ENCODE data around the gene XYLT1.

XYLT1 gene

GRCh38 chr16:17324451-17324850 is 146.3 kb downstream of the XYLT1 start:
- TF ChIP-seq, protein P1, sequence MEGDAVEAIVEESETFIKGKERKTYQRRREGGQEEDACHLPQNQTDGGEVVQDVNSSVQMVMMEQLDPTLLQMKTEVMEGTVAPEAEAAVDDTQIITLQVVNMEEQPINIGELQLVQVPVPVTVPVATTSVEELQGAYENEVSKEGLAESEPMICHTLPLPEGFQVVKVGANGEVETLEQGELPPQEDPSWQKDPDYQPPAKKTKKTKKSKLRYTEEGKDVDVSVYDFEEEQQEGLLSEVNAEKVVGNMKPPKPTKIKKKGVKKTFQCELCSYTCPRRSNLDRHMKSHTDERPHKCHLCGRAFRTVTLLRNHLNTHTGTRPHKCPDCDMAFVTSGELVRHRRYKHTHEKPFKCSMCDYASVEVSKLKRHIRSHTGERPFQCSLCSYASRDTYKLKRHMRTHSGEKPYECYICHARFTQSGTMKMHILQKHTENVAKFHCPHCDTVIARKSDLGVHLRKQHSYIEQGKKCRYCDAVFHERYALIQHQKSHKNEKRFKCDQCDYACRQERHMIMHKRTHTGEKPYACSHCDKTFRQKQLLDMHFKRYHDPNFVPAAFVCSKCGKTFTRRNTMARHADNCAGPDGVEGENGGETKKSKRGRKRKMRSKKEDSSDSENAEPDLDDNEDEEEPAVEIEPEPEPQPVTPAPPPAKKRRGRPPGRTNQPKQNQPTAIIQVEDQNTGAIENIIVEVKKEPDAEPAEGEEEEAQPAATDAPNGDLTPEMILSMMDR (conservative IDR thresholded peaks at IDR 0.05; ENCODE audit: low read length) = no peak
- DNase-seq (ENCODE audit: low read depth) = no peak
- no peak overlapping the region for H3K4me3 ChIP-seq (ENCODE audit: low read length)

DNA sequence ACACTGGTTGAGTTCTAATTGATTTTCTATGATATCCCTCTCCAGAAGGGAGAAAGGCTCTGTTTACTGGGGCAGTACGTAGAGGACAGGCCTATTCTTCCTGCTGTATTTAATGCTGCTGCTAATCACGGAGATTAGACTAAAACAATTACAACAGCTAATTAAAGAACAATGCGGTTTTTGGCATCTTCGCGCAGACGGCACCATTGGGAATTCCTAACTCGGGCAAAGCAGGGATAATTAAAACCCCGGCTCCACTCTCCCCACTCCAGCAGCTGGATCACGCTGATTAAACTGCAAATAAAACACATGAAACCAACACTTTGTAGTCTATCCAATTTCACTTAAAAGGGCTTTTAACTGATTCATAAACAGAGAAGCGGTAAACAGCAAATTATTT is 147.6 kb downstream of the XYLT1 start:
- H3K4me3 ChIP-seq (ENCODE audit: low read length) = no peak overlapping the region
- no peak for DNase-seq (ENCODE audit: low read depth)
- TF ChIP-seq, protein P1 (conservative IDR thresholded peaks at IDR 0.05; ENCODE audit: low read length) = no peak

DNA sequence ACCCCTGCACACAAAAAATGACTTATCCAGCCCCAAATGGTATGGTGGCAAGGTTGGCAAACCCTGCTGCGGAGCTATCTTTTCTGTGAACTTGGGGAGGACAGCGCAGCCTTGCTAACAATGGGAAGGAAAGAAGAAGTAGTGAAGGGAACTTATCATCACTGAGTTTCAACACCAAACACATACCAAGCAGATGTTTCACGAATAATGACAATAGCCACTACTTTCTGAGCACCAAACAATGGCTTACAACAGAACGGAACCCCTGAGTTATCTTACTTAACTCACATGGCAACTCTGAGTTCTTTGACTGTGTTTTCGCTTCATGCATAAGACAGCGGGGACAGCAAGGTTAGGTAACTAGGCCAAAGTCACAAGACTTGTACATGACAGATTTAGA is 148.9 kb downstream of the XYLT1 start:
- H3K4me3 ChIP-seq (ENCODE audit: low read length) = no peak overlapping the region
- DNase-seq (ENCODE audit: low read depth) = no peak
- TF ChIP-seq, protein P1 (conservative IDR thresholded peaks at IDR 0.05; ENCODE audit: low read length) = no peak

GRCh38 chr16:17320009-17320408 is 150.8 kb downstream of the XYLT1 start:
- no peak for DNase-seq (ENCODE audit: low read depth)
- H3K4me3 ChIP-seq (ENCODE audit: low read length) = no peak overlapping the region

DNA sequence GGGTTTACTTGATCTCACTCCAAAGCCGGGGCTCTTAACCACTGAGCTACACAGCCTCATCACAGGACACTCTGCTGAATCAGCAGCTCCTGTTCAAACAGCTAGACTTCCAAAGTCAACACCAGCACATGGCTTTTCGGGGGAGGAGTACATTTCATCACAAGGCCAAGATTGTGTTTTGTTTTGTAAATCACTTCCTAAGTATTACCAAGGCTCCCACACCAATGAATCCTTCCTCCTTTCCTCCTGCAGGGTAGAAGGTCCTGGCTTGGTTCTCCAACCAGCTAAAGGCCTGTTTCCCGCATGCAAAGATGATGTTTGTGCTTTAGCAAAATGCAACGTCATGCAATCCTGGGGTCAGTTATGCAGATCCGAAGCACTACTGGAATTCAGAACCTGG is 152.5 kb downstream of the XYLT1 start:
- no peak overlapping the region for H3K4me3 ChIP-seq (ENCODE audit: low read length)
- TF ChIP-seq, protein P1 (conservative IDR thresholded peaks at IDR 0.05; ENCODE audit: low read length) = 0 out of 2 replicates have a peak, but pooled peaks have one; percentile 2
- peak; percentile 82 for DNase-seq (ENCODE audit: low read depth)

More at GRCh38 chr16:17320009-17320408, 150.8 kb downstream of the XYLT1 start:
- TF ChIP-seq, protein P1 (conservative IDR thresholded peaks at IDR 0.05; ENCODE audit: low read length) = no peak

DNA sequence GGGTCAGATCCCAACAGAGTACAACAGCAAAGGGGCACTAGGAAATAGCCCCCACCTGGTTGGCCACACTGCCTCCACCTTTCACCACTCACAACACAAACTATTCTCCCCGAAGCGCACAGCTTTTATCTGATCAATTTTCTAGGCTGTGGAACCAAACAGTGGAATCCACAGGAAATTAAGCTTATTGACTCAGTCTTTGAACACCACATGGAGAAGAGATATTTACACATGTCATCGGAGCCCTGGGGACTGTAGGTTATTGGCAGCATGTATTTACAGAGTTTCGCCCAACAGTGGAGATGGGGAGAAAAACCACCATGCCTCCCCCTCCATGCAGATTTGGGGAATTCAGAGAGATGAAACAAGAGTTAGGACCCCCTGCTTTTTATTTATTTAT is 154.8 kb downstream of the XYLT1 start:
- DNase-seq (ENCODE audit: low read depth) = no peak
- no peak overlapping the region for H3K4me3 ChIP-seq (ENCODE audit: low read length)
- TF ChIP-seq, protein P1 (conservative IDR thresholded peaks at IDR 0.05; ENCODE audit: low read length) = no peak

DNA sequence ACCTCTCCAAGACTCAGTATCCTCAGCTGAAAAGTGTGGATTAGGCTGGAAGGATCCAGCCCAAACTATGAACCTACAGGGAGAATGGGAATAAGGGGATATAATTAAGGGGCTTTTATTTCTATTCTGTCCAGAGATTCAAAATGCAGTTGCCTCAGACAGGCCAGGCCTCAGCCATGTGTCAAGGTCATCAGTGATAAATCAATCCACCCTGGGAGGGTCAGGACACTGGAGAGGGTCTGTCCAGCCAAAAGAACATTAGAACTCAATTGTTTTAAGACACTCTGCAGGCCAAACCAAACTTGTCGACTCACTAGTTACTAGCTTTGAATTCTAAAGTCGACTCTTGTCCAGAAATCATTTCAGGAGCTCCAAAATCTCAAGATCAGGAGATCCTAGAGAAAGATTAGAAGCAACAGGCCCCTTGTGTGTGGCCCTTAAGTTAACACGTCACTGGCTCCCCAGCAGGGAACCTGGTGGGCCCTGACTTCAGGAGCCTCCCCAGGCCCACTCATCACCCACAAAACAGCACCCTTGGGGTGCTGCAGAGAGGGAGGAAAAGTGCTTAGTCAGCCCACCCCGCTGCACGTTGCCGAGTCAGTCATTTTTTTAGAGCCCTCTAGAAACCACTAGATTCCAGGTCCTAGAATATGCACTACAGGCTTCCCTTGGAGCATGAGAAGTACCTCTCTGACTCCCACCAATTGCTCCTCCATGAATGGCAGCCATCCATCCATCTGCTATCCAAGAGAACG is 156.8 kb downstream of the XYLT1 start:
- no peak overlapping the region for H3K4me3 ChIP-seq (ENCODE audit: low read length)
- DNase-seq (ENCODE audit: low read depth) = no peak
- TF ChIP-seq, protein P1 (conservative IDR thresholded peaks at IDR 0.05; ENCODE audit: low read length) = no peak
